SK-N-MC (cell line): Measurements from ENCODE around the gene AGAP1.

Source experiments
- DNase-seq: peaks from one replicate; pipeline ENCODE4 v3.0.0-alpha.2; 2011; ENCODE audit warnings: low read depth, low spot score
- H3K27ac ChIP-seq: fragments of 200-600 bp; sonication (generic); 2 replicates; pipeline ENCODE4 v1.5.1; 2016; ENCODE audit warnings: mixed run types
- H3K36me3 ChIP-seq: fragments of 200-600 bp; sonication (generic); 2 replicates; pipeline ENCODE4 v1.6.1; 2017; ENCODE audit warnings: antibody characterized with exemption, low read length, mixed read lengths; ENCODE audit not compliant: insufficient read depth
- H3K4me3 ChIP-seq: fragments of 200-600 bp; sonication (generic); 2 replicates; pipeline ENCODE4 v1.5.1; 2016
- H3K9ac ChIP-seq: fragments of 200-600 bp; sonication (generic); 2 replicates; pipeline ENCODE4 v1.8.0; 2017; ENCODE audit warnings: mixed run types, mixed read lengths; ENCODE audit not compliant: insufficient read length
- H3K9me3 ChIP-seq: fragments of 200-600 bp; sonication (generic); 2 replicates; pipeline ENCODE4 v1.6.1; 2017; ENCODE audit warnings: low read depth, mild to moderate bottlenecking, antibody characterized with exemption, low read length, moderate library complexity, mixed read lengths
- EZH2 ChIP-seq: fragments of 200-600 bp; sonication (generic); IDR thresholded peaks from one replicate; pipeline ENCODE4 v1.6.1; 2017; ENCODE audit warnings: antibody characterized with exemption
- FOXP2 ChIP-seq: optimal IDR thresholded peaks from 2 replicates; pipeline ENCODE3; 2011; ENCODE audit warnings: mild to moderate bottlenecking, moderate library complexity; ENCODE audit not compliant: insufficient read depth; ENCODE audit errors: extremely low read length, control extremely low read depth
- POLR2AphosphoS5 ChIP-seq: IDR thresholded peaks from 2 replicates; pipeline ENCODE4 v1.6.1; 2012; ENCODE audit warnings: mild to moderate bottlenecking, low read depth, low read length, borderline replicate concordance

The AGAP1 gene

GRCh38 chr2:235850771-235851551, 357.1 kb downstream of the AGAP1 start:
- TF ChIP-seq POLR2AphosphoS5, result no peak
- TF ChIP-seq EZH2, result no peak
- no peak for TF ChIP-seq FOXP2
- Histone ChIP-seq H3K36me3 (no peaks in the 10 kb centered on the region; the same call in 1 of the 2 replicates), H3K27ac (no peak overlapping the region), H3K9me3 (no peaks in the 10 kb centered on the region), H3K4me3 (no peak overlapping the region), H3K9ac (no peak overlapping the region)
- no peak for DNase-seq

- H3K36me3 ChIP-seq, result no peaks in the 10 kb centered on the region; the same call in 1 of the 2 replicates
- no peak overlapping the region for H3K4me3 ChIP-seq
- DNase-seq, result no peak
- no peaks in the 10 kb centered on the region for H3K9me3 ChIP-seq
- no peak overlapping the region for H3K27ac ChIP-seq
- no peak for TF ChIP-seq FOXP2
- no peak for TF ChIP-seq EZH2
- TF ChIP-seq POLR2AphosphoS5, result no peak
- no peak overlapping the region for H3K9ac ChIP-seq
Observed at GRCh38 chr2:235851828-235852525, 358.1 kb downstream of the AGAP1 start.

GRCh38 chr2:235852526-235852920, 358.7 kb downstream of the AGAP1 start:
- TF ChIP-seq FOXP2 (no peak), POLR2AphosphoS5 (no peak), EZH2 (no peak)
- Histone ChIP-seq H3K36me3 (no peaks in the 10 kb centered on the region; the same call in 1 of the 2 replicates), H3K9ac (no peak overlapping the region), H3K9me3 (no peaks in the 10 kb centered on the region), H3K4me3 (no peak overlapping the region), H3K27ac (no peak overlapping the region)
- no peak for DNase-seq

GRCh38 chr2:235854276-235854675, 360.4 kb downstream of the AGAP1 start:
- H3K36me3 ChIP-seq, result no peaks in the 10 kb centered on the region
- no peak for DNase-seq
- no peak overlapping the region for H3K9ac ChIP-seq
- TF ChIP-seq EZH2, result no peak
- no peak for TF ChIP-seq POLR2AphosphoS5
- TF ChIP-seq FOXP2, result no peak
- no peak overlapping the region for H3K27ac ChIP-seq
- no peak overlapping the region for H3K4me3 ChIP-seq
- no peaks in the 10 kb centered on the region for H3K9me3 ChIP-seq

- no peak overlapping the region for H3K9ac ChIP-seq
- H3K27ac ChIP-seq, result no peak overlapping the region
- TF ChIP-seq FOXP2, result no peak
- TF ChIP-seq POLR2AphosphoS5, result no peak
- no peak for TF ChIP-seq EZH2
- DNase-seq, result no peak
- H3K36me3 ChIP-seq, result no peaks in the 10 kb centered on the region
- H3K9me3 ChIP-seq, result no peaks in the 10 kb centered on the region
- H3K4me3 ChIP-seq, result no peak overlapping the region
Observed at GRCh38 chr2:235855011-235855410, 361.2 kb downstream of the AGAP1 start.

GRCh38 chr2:235856151-235856854, 362.5 kb downstream of the AGAP1 start:
- DNase-seq, result no peak
- no peaks in the 10 kb centered on the region for H3K9me3 ChIP-seq
- TF ChIP-seq POLR2AphosphoS5 (no peak), EZH2 (no peak), FOXP2 (no peak)
- no peak overlapping the region for H3K27ac ChIP-seq
- no peak overlapping the region for H3K4me3 ChIP-seq
- H3K9ac ChIP-seq, result no peak overlapping the region
- H3K36me3 ChIP-seq, result no peaks in the 10 kb centered on the region

GRCh38 chr2:235857598-235857997, 363.8 kb downstream of the AGAP1 start:
- H3K36me3 ChIP-seq, result no peaks in the 10 kb centered on the region
- no peak for TF ChIP-seq FOXP2
- TF ChIP-seq EZH2, result no peak
- TF ChIP-seq POLR2AphosphoS5, result no peak

GRCh38 chr2:235858881-235859280, 365.0 kb downstream of the AGAP1 start:
- TF ChIP-seq EZH2 (no peak), POLR2AphosphoS5 (no peak), FOXP2 (no peak)
- Histone ChIP-seq H3K27ac (no peak overlapping the region), H3K9ac (no peak overlapping the region), H3K9me3 (no peaks in the 10 kb centered on the region), H3K4me3 (no peak overlapping the region), H3K36me3 (no peaks in the 10 kb centered on the region)
- no peak for DNase-seq

More at GRCh38 chr2:235857598-235857997, 363.8 kb downstream of the AGAP1 start:
- Histone ChIP-seq H3K9me3 (no peaks in the 10 kb centered on the region), H3K27ac (no peak overlapping the region), H3K9ac (no peak overlapping the region), H3K4me3 (no peak overlapping the region)
- DNase-seq, result no peak
